Measurements from ENCODE around the gene PCSK7. TPM values are rescaled to one million over a fixed set of nuclear protein-coding genes. Genes with fewer than 3 reads are reported as not detected.

PCSK7 gene
- total RNA-seq, 4 donors from 2014 or later, result 37.6 to 83.2 (median 56.0) TPM

- 86% methylated on average over 2 of the region's 2 CpGs for WGBS, 2 donors
- intact Hi-C loops (cut with DNase I; ENCODE audit: low total_unique reads), result no loop called here
These were observed 72.0 kb downstream of the PCSK7 start for GRCh38 chr11:117159892-117160291.

GRCh38 chr11:117157507-117157906 lies 74.4 kb downstream of the PCSK7 start:
- WGBS, 2 donors, result 96 to 98% methylated on average over 2 of the region's 2 CpGs
- DNase-seq (ENCODE audit: low spot score in 2 of 2), result no peak
- H3K4me3 ChIP-seq (ENCODE audit: low read depth, poor library complexity, severe bottlenecking), result no peak overlapping the region
- TF ChIP-seq CTCF (IDR thresholded peaks at IDR 0.05) (no peak), POLR2A (IDR thresholded peaks at IDR 0.05) (no peak)
- intact Hi-C loops (cut with DNase I; ENCODE audit: low total_unique reads), result no loop called here

More at GRCh38 chr11:117159892-117160291, 72.0 kb downstream of the PCSK7 start:
- DNase-seq (ENCODE audit: low spot score in 2 of 2), result no peak
- TF ChIP-seq CTCF (IDR thresholded peaks at IDR 0.05), result no peak
- no peak for TF ChIP-seq POLR2A (IDR thresholded peaks at IDR 0.05)
- H3K4me3 ChIP-seq (ENCODE audit: low read depth, poor library complexity, severe bottlenecking), result no peak overlapping the region

GRCh38 chr11:117154468-117154867 lies 77.4 kb downstream of the PCSK7 start:
- no peak for DNase-seq (ENCODE audit: low spot score in 2 of 2)
- no peak for TF ChIP-seq CTCF (IDR thresholded peaks at IDR 0.05)
- TF ChIP-seq POLR2A (IDR thresholded peaks at IDR 0.05), result no peak
- intact Hi-C loops (cut with DNase I; ENCODE audit: low total_unique reads), result no loop called here
- H3K4me3 ChIP-seq (ENCODE audit: low read depth, poor library complexity, severe bottlenecking), result no peak overlapping the region
- 97% methylated on average over 5 of the region's 5 CpGs for WGBS, 2 donors

Other genes starting within 250 kb of the PCSK7 start
- 10 to 100 TPM; 26.7 to 37.5 (median 30.1) TPM for gene SIK3, start 133.6 kb downstream of the PCSK7 start, total RNA-seq
- 10 to 100 TPM; 49.1 to 72.4 (median 62.5) TPM for gene PAFAH1B2, start 87.8 kb downstream of the PCSK7 start, total RNA-seq
- gene SIDT2, start 53.3 kb downstream of the PCSK7 start, total RNA-seq, result 10 to 100 TPM; 38.4 to 49.4 (median 40.7) TPM
- gene TAGLN, start 32.7 kb downstream of the PCSK7 start, total RNA-seq, result 100 to 1,000 TPM; 122 to 450 (median 233) TPM
- gene RNF214, start 598 bp upstream of the PCSK7 start, total RNA-seq, result 10 to 100 TPM in 1 of 4 donors, 1 to 10 TPM in 3; 7.4 to 11.3 (median 9.5) TPM
- 1 to 10 TPM; 2.7 to 5.8 (median 4.2) TPM for gene BACE1-AS, start 59.3 kb upstream of the PCSK7 start, total RNA-seq
- 10 to 100 TPM in 3 of 4 donors, 1 to 10 TPM in 1; 9.1 to 31.6 (median 19.1) TPM for gene BACE1, start 84.2 kb upstream of the PCSK7 start, total RNA-seq
- 10 to 100 TPM; 11.3 to 45.1 (median 15.2) TPM for gene CEP164, start 95.8 kb upstream of the PCSK7 start, total RNA-seq

Data from lower leg skin (tissue), 4 donors.